NCI-H226 (cell line): ENCODE measurements around the gene ESF1.

Source experiments
- DNase-seq: peaks from one replicate; pipeline ENCODE4 v3.0.0-alpha.2; 2015

ESF1 gene

DNA sequence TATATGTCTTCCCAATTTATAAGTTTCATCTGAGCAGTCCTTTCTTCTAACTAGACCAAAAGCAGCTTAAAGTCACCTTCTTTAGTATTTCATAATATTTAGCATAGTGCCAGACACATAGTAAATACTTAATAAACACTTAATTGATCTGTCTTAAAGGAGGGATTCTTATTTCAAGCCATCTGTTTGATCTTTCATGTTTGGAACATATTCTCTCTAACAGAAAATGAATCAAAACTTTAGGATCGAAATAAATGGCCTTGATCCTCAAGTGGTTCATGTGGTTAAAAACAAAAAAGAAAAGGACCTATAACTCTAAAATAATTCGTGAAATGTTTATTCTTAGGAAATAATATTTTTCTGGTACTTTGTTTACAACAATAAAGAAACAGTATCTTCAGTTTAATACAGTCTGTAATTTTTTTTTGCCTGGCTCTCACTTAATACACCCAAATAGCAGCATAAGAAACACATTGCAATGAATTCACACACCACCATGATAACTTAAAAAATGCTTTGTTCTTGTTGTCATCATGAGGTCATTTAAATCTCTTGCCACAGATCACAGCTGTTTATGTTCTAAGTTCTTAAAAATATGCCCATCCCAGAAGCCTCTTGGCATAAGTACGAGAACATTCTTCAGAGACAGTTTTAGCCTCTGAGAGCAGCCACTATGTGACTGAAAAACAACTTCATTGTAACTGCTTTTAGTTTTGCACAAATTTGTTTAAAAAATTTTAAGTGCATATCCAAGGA is 48.1 kb downstream of the ESF1 start:
- no peak for DNase-seq

DNA sequence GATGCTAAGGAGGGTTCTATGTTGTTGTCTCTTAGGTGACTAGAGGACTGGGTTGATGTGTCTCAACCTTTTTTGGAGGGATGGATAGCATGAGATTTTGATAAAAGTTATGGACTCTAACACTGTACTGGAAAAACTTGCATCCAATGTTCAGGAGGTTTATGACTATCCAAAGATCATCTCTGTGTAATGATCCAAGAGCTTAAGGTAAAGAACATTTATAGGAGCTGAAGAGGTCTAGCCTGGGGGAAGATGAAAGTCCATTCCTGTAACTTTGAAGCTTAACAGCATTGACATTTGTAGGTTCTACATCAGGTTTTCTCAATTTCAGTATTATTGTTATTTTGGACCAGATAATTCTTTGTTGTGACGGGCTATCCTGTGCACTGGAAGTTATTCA is 48.9 kb downstream of the ESF1 start:
- no peak for DNase-seq

DNA sequence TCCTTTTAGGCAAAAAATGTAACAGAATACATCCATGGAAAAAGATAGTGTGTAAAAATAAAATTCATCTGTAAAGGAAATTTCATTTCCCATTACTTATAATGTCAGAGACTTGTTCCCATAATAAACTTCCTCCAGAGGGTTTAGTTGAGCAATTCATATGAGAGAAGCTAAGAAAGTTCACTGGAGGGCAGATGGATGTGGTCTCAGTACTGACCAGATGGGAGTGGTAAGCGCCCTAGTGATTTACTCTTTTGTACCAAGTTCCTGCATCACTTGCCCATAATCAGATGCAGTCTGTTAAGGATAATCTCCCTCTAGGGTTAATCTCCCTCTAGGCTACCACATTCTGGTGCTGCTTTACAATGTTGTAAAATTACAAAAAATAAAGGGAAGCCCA is 61.7 kb downstream of the ESF1 start:
- DNase-seq = no peak

DNA sequence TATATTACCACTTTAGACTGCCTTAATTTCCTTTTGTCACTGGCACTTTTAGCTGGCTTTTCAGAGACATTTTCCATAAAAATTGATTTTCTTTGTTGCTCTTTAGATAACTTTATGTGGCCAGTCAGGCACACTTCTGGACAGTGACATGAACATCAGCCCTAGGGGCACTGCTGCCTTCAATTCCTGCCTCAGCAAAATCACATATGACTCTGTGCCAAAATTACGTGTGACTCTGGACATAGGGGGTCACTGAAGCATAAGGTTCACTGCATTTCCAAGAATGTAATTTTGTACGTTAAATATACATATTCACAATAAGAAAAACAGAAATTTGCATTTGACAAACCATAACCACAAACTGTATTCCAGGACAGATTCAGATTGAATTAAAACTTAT is 66.5 kb downstream of the ESF1 start:
- DNase-seq = no peak

DNA sequence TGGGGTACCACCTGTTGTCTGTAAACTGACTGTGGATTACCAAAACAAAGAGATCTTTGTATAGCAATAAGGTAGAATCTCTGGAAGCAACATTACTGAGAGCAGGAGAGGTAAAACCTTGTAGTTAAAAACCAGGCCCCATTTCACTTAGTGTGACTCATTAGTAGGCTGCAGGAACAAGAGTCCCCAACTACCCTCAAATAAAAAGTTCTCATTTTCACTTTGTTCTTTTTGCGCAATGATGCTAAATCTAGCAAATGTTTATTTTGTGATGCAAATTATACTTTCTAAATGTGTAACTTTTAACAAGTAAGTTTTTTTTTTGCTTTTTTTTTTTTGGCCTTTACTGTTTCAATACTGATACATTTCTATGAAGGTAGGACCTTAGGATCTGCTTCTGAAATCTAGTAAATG is 67.1 kb downstream of the ESF1 start:
- DNase-seq = no peak

DNA sequence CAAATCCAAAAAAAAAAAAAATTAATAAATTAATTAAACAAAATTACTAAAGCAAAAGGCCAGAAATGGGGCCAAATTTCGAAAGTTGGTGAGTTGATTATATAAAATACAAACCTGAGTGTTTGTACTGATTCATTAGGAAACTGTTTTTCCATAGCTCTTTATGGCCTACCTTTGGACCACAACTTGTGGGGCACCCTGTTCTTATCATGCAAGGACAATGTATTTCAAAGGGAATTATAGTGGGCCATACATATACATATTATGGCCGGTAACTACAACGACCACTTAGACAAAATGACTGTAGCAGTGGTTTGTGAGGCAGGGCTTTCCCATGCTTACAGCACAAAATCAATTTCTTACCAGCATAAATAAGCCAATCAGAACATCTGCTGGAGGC is 69.5 kb downstream of the ESF1 start:
- DNase-seq = no peak

DNA sequence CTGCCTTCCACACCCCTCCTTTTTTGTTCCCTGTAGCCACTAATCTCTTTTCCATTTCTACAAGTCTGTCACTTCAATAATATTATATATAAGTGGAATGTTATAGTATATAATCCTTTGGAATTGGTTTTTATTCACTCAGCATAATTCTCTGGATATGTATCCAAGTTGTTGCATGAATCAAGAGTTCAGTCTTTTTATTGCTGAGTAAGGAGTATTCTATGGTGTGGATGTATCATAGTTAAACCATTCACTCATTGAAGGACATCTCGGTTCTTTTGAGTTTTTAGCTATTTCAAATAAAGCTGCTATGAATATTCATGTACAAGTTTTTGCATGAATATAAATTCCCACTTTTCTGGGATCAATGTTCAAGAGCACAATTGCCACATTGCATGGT is 76.5 kb downstream of the ESF1 start:
- no peak for DNase-seq

DNA sequence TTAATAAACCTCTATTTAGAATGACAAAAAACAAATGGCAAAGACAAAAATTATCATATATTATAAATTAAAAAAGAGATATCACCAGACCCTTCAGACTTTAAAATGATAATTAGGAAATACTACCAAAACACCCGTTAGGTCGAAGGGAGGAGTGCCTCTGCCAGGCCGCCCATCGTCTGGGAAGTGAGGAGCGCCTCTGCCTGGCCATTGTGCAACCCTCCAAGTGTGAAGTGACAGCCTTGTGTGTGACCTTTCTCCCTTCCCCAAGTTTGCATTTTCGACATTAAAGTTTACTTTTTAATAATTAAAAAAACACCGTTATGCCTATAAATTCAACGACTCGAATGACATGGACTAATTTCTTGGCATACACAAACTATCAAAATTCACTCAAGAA is 81.5 kb downstream of the ESF1 start:
- DNase-seq = no peak

DNA sequence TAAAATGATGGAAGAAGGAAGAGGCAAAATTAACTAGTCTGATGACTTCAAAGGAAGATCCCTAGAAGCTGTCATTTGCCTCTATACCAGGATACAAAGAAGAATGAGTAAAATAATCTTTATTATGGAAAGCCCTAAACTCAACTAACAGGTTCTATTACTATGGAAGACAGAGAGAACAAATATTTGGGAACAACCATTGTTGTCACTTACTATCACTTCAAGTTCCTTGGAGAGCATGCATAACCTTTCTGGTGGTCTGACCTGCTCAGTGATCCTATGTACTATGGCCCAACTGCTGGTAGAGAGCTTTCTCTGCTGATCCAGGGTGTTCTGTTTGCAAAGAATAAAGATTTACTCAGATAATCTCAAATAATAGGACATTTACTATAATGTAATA is 83.2 kb downstream of the ESF1 start:
- no peak for DNase-seq

DNA sequence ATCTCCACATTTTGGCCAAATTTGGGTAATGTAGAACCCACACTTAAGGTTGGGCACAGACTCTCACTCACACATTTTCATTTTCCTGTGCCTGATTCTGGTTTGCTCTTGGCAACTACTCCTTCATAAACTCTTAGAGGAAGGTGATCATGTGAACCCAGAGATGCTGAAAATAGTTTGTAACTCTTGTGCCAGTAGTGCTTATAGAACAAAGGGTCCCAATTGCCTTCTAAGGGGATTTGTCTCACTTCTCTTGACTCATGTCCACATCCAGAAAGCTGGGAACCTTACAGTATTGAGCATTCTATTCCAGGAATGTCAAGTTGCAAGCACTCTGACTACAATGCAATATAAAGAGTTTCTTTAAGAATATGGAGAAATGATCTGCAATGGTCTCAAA is 84.0 kb downstream of the ESF1 start:
- no peak for DNase-seq

DNA sequence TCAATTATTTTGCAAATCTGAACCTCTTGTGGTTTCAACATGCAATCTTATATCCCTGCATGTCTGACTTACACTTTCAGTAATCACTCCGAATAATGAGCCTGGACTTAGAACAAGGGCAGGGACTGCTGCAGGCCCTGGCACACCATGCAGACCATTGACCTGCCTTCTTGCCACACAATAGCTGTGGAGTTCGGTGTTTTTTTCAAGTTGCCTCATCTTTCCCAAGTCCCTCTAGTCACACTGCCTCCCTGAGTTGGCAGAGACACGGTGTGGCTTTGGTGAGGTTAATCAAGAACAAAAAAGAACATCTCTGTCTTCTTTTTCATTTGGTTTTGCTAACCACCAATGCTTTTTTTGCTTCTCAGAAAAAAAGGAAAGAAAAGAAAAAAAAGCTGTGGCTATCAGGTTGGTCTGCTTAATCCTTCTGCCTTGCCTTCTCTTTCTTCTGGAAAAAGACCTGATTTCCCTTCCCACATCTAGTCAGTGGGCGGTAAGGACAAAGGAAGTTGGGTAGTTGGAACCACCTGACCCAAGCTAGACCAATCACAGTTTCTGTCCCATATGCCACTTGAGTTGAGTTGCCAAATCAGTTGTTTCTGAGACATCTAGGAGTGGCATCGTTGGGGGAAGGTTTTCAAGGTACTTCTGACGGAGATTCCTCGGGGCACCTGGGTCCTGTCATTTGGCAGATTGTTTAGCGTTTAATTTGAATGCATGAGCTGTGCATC is 90.1 kb downstream of the ESF1 start:
- DNase-seq = no peak

DNA sequence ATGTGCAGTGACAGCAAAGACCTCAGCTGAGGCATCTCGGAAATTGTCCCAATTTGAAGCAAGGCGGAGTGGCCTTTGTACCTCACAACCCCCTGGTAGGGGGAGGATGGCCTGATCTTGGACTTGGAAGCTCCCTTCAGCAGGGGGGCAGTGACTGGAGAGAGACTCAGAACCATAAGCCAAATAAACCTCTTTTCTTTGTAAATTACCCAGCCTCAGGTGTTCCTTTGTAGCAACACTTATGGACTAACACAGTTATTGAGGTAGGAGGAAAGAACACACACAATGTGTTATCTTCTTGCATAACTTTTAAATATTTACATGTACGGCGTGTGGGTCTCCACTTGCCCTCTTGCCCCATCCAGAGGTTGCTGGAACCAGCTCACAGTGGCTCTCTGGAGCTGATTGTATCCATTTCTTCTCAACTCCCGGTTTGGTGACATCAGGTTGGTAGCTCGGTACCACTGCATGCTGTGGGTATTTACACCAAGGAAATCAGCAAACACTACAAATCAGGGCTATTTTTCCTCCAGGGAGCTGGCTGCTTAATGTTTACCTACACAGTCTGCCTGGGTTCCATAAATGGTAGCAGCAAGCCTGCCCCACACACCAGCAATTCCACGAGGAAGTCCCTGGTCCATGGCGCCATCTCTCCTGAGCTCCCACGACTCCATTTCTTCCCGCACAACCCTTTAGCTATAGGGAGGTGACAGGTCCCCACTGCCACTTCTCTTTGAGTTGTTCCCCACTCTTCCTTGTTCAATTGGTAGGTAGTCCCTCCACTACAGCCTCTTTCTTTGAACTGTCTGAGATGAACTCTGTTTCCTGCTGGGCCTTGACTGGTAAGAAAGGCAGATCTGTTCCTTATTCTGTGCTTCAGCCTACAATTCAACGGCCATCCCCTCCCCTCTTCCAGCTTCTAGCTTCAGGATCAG is 91.7 kb downstream of the ESF1 start:
- no peak for DNase-seq

DNA sequence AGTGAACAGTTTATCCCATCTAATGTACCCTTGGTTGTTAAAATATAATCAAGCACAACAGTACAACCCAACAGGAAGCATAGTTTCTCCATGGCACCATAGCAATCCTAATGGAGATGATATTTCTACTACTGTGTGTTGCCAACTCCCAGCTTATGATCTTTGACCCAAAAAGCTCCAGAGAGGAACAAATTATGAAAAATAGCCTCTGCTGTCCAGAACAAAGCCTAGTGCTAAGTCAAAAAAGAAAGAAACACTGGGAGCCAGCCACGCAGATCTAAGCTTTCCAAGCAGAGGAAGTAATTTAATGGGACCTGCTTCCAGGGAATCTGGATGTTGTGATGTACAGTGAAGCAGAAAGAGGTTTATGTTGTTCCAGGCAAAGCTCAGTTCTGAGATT is 93.8 kb downstream of the ESF1 start:
- DNase-seq = no peak

DNA sequence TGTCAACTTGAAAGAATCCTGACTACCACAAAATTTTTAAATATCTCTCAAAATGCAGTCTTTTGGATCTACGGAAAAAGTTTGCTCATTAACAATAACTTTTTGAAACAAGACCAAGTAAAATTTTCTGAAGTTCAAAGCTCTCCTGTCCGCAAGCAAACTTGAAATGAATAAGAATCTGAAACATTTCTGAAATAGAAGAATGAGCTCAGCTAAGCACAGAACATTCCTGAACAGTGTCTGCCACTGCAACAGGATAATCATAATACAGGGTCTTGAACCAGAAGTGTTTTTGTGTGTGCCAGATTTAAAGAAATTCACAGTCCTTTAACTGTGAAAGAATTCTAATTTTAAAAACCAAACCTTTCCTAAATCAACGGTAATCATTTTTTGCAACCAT is 96.9 kb downstream of the ESF1 start:
- no peak for DNase-seq

DNA sequence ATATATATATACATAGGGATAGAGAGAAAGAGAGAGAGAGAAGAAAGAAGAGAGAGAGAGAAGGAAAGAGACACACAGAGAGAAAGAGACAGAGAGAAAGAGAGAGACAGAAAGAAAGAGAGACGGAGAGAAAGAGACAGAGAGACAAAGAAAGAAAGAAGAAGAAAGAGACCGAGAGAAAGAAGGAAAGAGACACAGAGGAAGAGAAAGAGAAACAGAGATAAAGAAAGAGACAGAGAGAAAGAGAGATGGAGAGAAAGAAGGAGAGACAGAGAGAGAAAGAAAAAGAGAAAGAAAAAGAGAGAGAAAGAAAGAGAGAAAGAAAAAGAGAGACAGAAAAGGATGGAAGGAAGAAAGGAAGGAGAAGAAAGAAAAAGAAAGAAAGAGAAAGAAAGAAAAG is 99.1 kb downstream of the ESF1 start:
- DNase-seq = no peak

DNA sequence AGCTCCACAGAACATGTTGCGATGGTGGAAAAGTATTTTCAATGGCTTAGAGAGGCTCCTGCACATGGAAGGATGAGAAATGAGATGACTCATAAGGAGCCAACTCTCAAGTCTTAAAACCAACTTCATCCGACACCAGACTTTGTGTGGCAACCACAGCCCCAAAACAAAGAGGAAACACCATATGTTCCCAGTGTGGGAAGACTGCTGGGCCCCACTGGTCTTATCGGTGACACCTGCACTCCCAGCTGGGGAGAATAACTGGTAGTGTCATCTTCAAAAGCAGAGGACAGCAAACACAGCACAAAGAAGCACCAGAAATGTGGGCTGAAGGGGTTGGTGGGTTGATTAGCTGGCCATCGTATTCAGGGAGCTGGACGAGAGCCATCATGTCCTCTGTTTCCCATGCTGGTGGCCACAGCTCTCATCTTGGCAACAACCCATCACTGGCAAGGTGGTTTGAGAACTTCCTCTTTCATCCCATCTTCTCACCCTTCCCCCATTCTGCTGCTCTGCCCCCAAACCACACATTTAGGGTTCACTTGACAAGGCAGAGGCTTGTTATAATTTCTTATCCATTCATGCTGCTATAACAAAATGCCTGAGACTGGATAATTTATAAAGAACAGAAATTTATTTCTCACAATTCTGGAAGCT is 100.0 kb downstream of the ESF1 start:
- DNase-seq = no peak

DNA sequence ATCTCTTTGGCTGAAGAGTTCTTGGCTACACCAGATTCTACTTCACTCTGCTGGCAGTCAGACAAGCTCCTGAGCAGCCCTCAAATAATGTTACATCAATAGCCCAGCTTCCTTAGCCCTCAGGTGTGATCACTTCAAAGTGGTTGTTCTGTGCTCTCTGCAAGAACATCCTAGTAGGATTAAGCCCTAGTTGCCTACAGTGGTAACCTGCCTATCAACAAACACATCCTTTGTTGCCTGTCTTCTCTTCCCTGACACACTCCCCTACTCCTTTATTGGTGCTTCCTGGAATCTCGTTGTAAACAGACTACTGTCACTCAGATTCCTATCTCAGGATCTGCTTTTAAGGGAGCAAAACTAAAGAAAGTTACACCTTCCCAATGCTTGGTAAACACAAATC is 100.9 kb downstream of the ESF1 start:
- DNase-seq = no peak

DNA sequence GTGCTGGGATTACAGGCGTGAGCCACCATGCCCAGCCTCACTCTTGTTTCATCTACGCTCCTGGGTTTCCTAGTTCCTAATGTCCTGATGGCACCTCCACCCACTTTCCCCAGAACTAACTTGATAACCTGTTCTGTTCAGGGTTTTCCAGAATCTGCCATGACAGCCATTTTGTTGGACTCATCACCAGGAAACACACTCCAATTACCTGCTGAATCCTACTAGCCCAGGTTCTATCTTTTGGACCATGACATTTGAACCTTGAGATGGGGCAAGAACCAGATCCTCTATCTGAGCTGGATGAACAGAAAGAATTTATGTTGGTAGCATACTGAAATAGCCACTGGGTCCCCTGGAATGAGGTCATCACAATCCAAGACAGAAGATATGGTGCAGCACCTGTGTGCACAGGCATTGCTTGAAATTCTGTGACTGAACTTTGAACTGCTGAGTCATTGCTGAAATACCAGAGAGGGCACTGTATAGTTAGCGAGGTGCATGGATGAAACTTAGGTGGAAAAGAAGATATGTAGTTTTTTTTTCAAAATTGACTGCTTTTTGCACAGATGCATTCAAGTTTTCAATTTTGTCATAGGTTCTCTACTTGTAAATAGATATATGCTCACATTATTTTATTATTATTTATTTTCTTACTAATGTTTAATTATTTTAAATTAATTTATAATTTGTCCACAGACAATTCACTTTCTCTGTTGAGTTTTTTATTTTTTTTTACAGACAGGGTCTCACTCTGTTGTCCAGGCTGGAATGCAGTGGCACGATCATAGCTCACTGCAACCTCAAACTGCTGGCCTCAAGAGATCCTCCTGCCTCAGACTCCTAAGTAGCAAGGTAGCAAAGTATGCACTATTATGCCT is 103.2 kb downstream of the ESF1 start:
- DNase-seq = no peak

DNA sequence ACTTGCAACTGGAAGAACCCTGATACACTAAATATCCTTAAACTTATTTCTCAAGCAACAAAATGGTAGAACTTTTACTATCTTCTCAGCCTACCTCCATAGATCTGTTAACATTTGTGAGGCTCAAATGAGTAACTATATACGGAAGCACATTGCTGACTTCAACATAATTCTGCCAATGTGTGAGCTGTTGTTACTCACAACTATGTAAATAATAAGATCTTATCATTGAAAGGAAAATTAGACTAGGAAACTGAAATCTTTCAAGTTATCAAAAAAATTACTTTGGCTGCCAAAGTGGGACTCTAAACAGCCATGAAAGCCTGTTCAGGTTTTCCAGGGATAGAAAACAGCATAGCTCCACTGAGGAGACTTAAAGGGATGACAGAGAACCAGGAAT is 105.8 kb downstream of the ESF1 start:
- no peak for DNase-seq

DNA sequence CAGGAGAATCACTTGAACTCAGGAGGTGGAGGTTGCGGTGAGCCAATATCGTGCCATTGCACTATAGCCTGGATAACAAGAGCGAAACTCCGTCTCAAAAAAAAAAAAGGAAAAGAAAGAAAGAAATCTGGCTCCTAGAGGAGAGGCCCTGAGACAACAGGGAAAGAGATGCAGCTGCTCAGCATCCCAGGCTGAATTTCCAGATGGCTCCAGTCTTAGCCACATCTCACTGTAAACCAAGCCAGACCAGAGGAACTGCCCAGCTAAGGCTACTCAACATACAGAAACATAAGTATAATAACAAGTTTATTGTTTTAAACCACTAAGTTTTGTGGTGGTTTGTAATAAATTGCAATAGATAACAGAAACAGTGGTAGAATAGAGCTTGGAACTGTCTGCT is 107.5 kb downstream of the ESF1 start:
- no peak for DNase-seq

DNA sequence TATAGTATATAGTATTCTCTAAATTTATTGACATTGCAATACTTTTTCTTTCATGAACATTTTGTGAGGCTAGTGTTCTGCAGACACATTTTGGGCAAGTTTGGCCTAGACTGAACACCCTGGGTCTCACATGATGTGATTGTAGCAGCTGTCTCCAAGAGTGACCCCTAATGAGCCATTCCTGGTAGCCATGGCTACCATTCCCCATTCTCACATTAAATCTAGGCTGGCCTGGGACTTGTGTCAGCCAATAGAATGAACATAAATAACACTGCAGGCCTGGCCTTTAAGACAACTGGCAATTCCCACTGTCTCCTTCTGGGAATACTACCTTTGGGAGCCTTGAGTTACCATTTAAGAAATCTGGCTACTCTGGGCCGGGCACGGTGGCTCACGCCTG is 108.0 kb downstream of the ESF1 start:
- DNase-seq = no peak

DNA sequence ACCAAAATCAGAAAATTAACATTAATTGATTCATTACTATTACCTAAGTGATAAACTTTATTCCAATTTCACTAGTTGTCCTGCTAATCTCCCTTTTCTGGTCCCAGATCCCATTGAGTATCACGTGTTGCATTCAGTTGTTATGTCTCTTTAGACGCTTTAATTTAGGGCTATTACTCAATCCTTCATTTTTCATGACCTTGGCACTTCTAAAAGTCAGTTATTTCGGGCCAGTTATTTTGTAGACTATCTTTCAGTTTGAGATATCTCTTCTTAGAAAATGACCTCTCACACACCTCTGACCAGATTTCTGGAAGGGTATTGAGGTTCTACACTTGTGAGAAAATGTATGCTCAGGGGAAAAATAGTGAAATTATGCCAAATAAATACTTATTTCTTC is 112.0 kb downstream of the ESF1 start:
- DNase-seq = no peak
